ENCODE data around the gene PLEKHM2.
"Not testable (repeated sequence)": the region's sequence is repeated elsewhere in the genome, so short reads cannot be mapped to it uniquely, and the experiment has no call there.

Gene PLEKHM2

GRCh38 chr1:15676688-15677661 is 7.1 kb upstream of the PLEKHM2 start:
- no peak for DNase-seq

DNA sequence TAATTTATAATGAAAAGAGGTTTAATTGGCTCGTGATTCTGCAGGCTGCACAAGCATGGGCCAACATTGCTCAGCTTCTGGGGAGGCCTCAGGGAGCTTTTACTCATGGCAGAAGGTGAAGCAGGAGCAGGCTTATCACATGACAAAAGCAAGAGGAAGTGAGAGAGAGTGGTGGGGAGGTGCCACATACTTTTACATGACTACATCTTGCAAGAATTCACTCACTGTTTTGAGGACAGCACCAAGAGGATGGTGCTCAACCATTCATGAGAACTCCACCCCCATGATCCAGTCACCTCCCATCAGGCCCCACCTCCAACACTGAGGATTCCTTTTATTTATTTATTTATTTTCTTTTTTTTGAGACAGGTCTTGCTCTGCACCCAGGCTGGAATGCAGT is 5.5 kb upstream of the PLEKHM2 start:
- DNase-seq = no peak

- no peak for DNase-seq
Observed at GRCh38 chr1:15680131-15680530, 4.0 kb upstream of the PLEKHM2 start.

GRCh38 chr1:15680561-15681348 is 3.4 kb upstream of the PLEKHM2 start:
- no peak for DNase-seq

DNA sequence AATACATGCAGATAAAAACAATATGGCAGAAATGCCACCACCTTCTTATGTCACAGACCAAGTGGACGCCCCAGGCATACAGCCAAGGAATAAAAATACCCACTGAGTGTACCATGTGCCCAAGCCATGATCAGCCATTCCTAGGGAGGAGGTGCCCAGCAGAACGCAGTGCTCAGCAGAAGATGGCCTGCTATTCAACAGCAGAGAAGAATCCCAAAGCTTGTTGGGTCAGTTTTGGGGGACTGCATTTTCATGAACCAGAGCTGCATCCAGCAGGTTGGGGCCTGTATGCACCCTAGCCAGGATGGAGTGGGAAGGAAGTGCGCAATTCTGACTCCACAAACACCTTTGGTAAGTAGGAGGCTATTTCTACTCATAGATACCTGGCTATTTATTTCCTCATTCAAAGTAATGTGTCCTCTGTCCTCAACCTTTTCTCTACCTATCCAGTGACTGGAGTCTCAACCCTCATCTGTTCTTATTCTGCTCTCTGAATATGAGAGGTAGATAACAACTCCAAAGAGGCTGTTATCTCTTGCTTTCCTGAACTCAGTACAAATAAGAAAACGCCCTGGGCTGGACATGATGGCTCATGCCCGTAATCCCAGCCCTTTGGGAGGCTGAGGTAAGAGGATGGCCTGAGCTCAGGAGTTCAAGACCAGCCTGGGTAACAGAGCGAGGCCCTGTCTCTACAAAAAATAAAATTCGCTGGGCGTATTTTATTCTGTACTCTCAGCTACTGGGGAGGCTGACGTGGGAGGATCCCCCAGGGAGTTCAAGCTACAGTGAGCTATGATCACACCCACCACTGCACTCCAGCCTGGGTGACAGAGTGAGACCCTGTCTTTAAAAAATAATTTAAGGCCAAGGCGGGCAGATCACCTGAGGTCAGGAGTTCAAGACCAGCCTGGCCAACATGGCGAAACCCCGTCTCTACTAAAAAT is 2.5 kb upstream of the PLEKHM2 start:
- DNase-seq = no peak

DNA sequence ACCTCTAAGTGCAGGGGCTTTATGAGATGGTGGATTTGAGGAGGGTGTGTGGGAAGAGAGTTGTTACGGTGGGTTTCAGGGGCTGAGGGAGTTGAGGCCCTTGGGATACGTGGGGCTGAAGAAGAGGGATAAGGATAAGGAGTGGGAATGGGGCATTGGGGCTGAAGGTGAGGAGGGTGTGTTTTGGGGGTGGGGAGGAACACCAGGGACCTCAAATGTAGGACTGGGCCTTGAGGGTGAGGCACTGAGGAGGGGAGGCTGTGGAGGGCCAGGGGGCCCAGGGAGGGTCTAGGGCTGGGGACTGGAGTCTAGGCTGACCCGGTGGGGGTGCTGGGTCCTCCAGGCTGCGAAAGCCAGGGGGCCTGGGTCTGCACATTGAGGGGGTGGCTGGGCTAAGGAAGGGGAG is 1.2 kb upstream of the PLEKHM2 start:
- DNase-seq = no peak

- peak in 1 of 58 donors; percentile 31 for DNase-seq
Observed at GRCh38 chr1:15683345-15684039, 628 bp upstream of the PLEKHM2 start.

- DNase-seq = peak in 17 of 58 donors; percentile 6 to 45 (median 19)
Observed at GRCh38 chr1:15684468-15685291, 560 bp downstream of the PLEKHM2 start.

GRCh38 chr1:15685820-15686219 is 1.7 kb downstream of the PLEKHM2 start:
- peak in 1 of 58 donors; percentile 4 for DNase-seq

- no peak for DNase-seq
Observed at GRCh38 chr1:15687446-15687845, 3.3 kb downstream of the PLEKHM2 start.

DNA sequence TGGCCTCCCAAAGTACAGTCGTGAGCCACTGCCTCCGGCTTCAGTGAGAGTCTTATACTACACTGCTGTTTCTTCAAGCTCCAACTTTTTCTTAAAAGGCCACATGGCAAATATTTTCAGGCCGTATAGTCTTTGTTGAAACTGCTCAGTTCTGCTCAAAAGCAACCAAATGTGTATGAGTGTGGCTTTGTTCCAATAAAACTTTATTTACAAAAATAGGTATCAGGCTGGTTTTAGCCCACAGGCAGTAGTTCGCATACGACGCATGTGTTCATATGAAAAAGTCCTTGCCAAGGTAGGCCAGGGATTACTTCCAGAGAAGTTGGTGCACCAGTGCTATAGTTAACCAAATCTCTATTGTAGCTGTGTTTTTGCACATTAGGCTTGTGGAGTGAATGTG is 6.2 kb downstream of the PLEKHM2 start:
- DNase-seq = no peak

- DNase-seq = peak in 26 of 58 donors; percentile 11 to 73 (median 30)
Observed at GRCh38 chr1:15691434-15692032, 7.4 kb downstream of the PLEKHM2 start.

- no peak for DNase-seq
Observed at GRCh38 chr1:15692121-15692682, 8.1 kb downstream of the PLEKHM2 start.

DNA sequence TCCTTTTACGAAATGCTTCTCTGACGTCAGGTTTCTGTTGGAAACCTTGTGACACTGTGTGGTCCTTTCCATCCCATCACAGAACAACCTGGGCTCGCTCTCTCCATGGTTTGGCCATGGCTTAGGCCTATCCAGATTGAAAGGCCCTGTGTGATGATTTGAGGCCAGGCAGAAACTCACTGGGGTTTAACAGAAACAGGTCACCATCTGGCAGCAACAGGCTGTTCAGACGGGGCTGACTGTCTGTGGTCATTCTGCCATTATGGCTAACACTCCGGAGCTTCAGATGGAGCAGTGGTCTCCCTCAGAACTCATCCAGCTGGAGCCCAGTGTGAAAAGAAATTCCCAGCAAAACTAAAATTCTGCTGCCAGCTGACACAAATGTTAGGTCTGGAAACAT is 9.3 kb downstream of the PLEKHM2 start:
- no peak for DNase-seq

GRCh38 chr1:15696956-15697521 is 12.9 kb downstream of the PLEKHM2 start:
- peak in 49 of 58 donors; percentile 8 to 85 (median 47) for DNase-seq

- no peak for DNase-seq
Observed at GRCh38 chr1:15698201-15698600, 14.1 kb downstream of the PLEKHM2 start.

DNA sequence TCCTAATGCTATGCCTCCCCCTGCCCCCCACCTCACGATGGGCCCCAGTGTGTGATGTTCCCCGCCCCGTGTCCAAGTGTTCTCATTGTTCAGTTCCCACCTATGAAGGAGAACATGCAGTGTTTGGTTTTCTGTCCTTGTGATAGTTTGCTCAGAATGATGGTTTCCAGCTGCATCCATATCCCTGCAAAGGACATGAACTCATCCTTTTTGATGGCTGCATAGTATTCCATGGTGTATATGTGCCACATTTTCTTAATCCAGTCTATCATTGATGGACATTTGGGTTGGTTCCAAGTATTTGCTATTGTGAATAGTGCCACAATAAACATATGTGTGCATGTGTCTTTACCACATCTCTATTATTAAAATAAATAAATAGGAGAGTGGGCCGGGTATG is 15.2 kb downstream of the PLEKHM2 start:
- DNase-seq = not testable (repeated sequence)

DNA sequence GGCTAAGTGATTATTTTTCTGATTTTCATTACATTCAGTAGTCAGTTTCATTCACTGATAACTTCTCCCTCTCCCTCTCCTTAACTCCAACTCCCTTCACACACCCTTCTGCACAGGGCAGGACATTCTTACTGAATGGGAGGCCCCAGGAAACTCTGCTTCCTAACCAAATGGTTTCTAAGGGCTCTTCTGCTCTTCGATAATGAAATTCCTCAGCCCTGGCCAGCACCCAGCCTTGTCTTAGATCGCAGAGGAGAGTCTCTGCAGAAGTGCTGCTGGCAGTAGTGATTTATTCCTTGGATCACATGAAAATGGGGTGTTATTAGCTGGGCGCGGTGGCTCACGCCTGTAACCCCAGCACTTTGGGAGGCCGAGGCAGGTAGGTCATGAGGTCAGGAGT is 16.4 kb downstream of the PLEKHM2 start:
- DNase-seq = no peak
